ENCODE results near the gene C20orf96.

C20orf96 gene

GRCh38 chr20:297925-298775 lies 7.6 kb upstream of the C20orf96 start:
- Histone ChIP-seq H4K91ac (ENCODE audit: low read depth, low read length) (peak overlapping the region; percentile 95), H3K4me2 (ENCODE audit: low read length) (peak overlapping the region; percentile 92), H3K9ac (ENCODE audit: low read length) (peak overlapping the region; percentile 99), H4K8ac (ENCODE audit: low read depth, low read length) (peak overlapping the region; percentile 99), H2BK120ac (ENCODE audit: insufficient read depth, low read length, poor library complexity) (peak overlapping the region; percentile 95), H2BK12ac (ENCODE audit: low read length) (no peak overlapping the region), H3K4me1 (ENCODE audit: control insufficient read depth in 1 of 2, insufficient read depth in 2 of 2, low read length in 2 of 2) (peaks cover 18 to 21% of the 10 kb centered on the region in 2 experiments), H3K9me3 (ENCODE audit: insufficient read depth, low read depth, low read length) (peaks cover 2% of the 10 kb centered on the region), H2AFZ (ENCODE audit: insufficient read depth, low read length, poor library complexity) (peak overlapping the region; percentile 57), H3K4me3 (ENCODE audit: low read depth, low read length) (peak overlapping the region; percentile 84), H3K14ac (ENCODE audit: low read length) (peak overlapping the region; percentile 85), H3K79me1 (ENCODE audit: low read length) (peaks cover 11% of the 10 kb centered on the region), H3K27me3 (ENCODE audit: insufficient read depth, low read length) (no peaks in the 10 kb centered on the region), H3K4ac (ENCODE audit: low read depth, low read length) (peak overlapping the region; percentile 73), H4K12ac (ENCODE audit: low read depth, low read length) (peak overlapping the region; percentile 72), H2BK5ac (ENCODE audit: low read depth, low read length, poor library complexity) (peak overlapping the region; percentile 99), H2AK5ac (ENCODE audit: low read length) (peak overlapping the region; percentile 80), H3K36me3 (ENCODE audit: control insufficient read depth in 1 of 2, insufficient read depth in 2 of 2, low read length in 2 of 2) (no peaks in the 10 kb centered on the region), H3K27ac (ENCODE audit: low read depth, low read length) (peak overlapping the region; percentile 92), H3K79me2 (ENCODE audit: control insufficient read depth, insufficient read depth, low read length, poor library complexity) (peaks cover 11% of the 10 kb centered on the region), H3K23ac (ENCODE audit: low read length) (peak overlapping the region; percentile 22), H3K18ac (ENCODE audit: low read length) (peak overlapping the region; percentile 81)
- peak; percentile 50 to 53 for DNase-seq
- no CpG with 5 or more reads among the region's 75 CpGs for WGBS (ENCODE audit: extremely low coverage, insufficient coverage, insufficient read length)

GRCh38 chr20:297098-297924 lies 6.8 kb upstream of the C20orf96 start, which contains the start of gene ZCCHC3:
TSS of gene ZCCHC3 (plus strand) at chr20:297570. CDS start at chr20:297587, 17 bp downstream.
- Histone ChIP-seq H2BK12ac (ENCODE audit: low read length) (no peak within 1 kb of the TSS), H3K4ac (ENCODE audit: low read depth, low read length) (peak within 1 kb of the TSS; percentile 73), H4K12ac (ENCODE audit: low read depth, low read length) (peak within 1 kb of the TSS; percentile 72), H3K14ac (ENCODE audit: low read length) (peak within 1 kb of the TSS; percentile 85), H3K79me1 (ENCODE audit: low read length) (peaks cover 11% of the 10 kb centered on the region), H3K27ac (ENCODE audit: low read depth, low read length) (peak within 1 kb of the TSS; percentile 92), H3K27me3 (ENCODE audit: insufficient read depth, low read length) (no peaks in the 10 kb centered on the region), H2BK120ac (ENCODE audit: insufficient read depth, low read length, poor library complexity) (peak within 1 kb of the TSS; percentile 95), H3K36me3 (ENCODE audit: control insufficient read depth in 1 of 2, insufficient read depth in 2 of 2, low read length in 2 of 2) (no peaks in the 10 kb centered on the region), H3K18ac (ENCODE audit: low read length) (peak within 1 kb of the TSS; percentile 81), H4K91ac (ENCODE audit: low read depth, low read length) (peak within 1 kb of the TSS; percentile 95), H2AK5ac (ENCODE audit: low read length) (peak within 1 kb of the TSS; percentile 80), H3K9ac (ENCODE audit: low read length) (peak within 1 kb of the TSS; percentile 99), H3K9me3 (ENCODE audit: insufficient read depth, low read depth, low read length) (peaks cover 2% of the 10 kb centered on the region), H4K8ac (ENCODE audit: low read depth, low read length) (peak within 1 kb of the TSS; percentile 99), H3K4me3 (ENCODE audit: low read depth, low read length) (peak within 1 kb of the TSS; percentile 84), H3K79me2 (ENCODE audit: control insufficient read depth, insufficient read depth, low read length, poor library complexity) (peaks cover 11% of the 10 kb centered on the region), H3K4me1 (ENCODE audit: control insufficient read depth in 1 of 2, insufficient read depth in 2 of 2, low read length in 2 of 2) (peaks cover 18 to 21% of the 10 kb centered on the region in 2 experiments), H2BK5ac (ENCODE audit: low read depth, low read length, poor library complexity) (peak within 1 kb of the TSS; percentile 99), H2AFZ (ENCODE audit: insufficient read depth, low read length, poor library complexity) (peak within 1 kb of the TSS; percentile 57), H3K23ac (ENCODE audit: low read length) (no peak within 1 kb of the TSS), H3K4me2 (ENCODE audit: low read length) (peak within 1 kb of the TSS; percentile 92)
- DNase-seq, result peak; percentile 96 to 98
- WGBS (ENCODE audit: extremely low coverage, insufficient coverage, insufficient read length), result no CpG with 5 or more reads among the region's 99 CpGs

DNA sequence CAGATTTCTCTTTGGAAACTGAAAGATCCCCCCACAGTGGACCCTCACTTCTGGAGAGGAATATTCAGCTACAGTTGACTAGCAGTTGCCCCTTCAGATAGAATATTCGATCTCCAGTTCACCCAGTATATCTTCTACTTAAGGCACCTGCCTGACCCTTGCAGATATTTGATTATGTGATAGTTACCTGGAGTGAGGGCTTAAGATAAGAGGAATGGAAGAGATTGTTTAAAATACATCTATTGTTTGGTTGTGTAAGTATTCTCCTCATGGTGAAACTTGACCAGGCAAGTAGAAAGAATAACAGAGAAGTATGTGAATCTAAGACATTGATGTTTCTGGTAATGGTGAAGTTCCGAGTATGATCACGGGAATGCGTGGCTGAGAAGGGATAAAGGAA lies 5.3 kb upstream of the C20orf96 start:
- Histone ChIP-seq H3K79me1 (ENCODE audit: low read length) (peaks cover 11% of the 10 kb centered on the region), H3K18ac (ENCODE audit: low read length) (no peak overlapping the region), H3K4me3 (ENCODE audit: low read depth, low read length) (no peak overlapping the region), H3K79me2 (ENCODE audit: control insufficient read depth, insufficient read depth, low read length, poor library complexity) (peaks cover 11% of the 10 kb centered on the region), H2BK120ac (ENCODE audit: insufficient read depth, low read length, poor library complexity) (no peak overlapping the region), H3K4me1 (ENCODE audit: control insufficient read depth in 1 of 2, insufficient read depth in 2 of 2, low read length in 2 of 2) (peaks cover 13 to 19% of the 10 kb centered on the region in 2 experiments), H3K4ac (ENCODE audit: low read depth, low read length) (no peak overlapping the region), H3K23ac (ENCODE audit: low read length) (no peak overlapping the region), H3K4me2 (ENCODE audit: low read length) (no peak overlapping the region), H3K27ac (ENCODE audit: low read depth, low read length) (no peak overlapping the region), H4K8ac (ENCODE audit: low read depth, low read length) (no peak overlapping the region), H2BK12ac (ENCODE audit: low read length) (no peak overlapping the region), H2AK5ac (ENCODE audit: low read length) (no peak overlapping the region), H3K14ac (ENCODE audit: low read length) (no peak overlapping the region), H3K9me3 (ENCODE audit: insufficient read depth, low read depth, low read length) (peaks cover 2% of the 10 kb centered on the region), H2AFZ (ENCODE audit: insufficient read depth, low read length, poor library complexity) (no peak overlapping the region), H4K91ac (ENCODE audit: low read depth, low read length) (no peak overlapping the region), H2BK5ac (ENCODE audit: low read depth, low read length, poor library complexity) (no peak overlapping the region), H3K36me3 (ENCODE audit: control insufficient read depth in 1 of 2, insufficient read depth in 2 of 2, low read length in 2 of 2) (no peaks in the 10 kb centered on the region), H3K9ac (ENCODE audit: low read length) (no peak overlapping the region), H3K27me3 (ENCODE audit: insufficient read depth, low read length) (no peaks in the 10 kb centered on the region), H4K12ac (ENCODE audit: low read depth, low read length) (no peak overlapping the region)
- DNase-seq, result no peak
- WGBS (ENCODE audit: extremely low coverage, insufficient coverage, insufficient read length), result no CpG with 5 or more reads among the region's 4 CpGs

DNA sequence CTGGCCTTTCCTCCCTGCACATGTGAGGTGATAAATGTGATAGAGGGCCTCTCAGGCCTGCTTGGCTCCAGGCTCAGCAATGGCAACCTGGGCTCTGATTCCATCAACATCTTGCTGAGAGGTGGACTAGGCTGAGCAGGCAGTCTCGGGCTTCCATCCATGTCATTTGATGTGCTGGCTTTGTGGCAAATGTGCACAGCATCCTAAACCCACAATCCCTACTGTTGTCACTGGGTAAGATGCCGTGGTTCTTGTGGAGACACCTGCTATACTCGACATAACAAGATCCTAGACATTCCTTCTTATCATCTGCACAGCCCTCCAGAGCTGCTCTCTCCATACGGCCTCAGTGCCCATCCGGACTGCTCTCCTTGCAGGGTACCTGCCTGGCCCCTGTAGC lies 4.1 kb upstream of the C20orf96 start:
- peaks cover 6 to 19% of the 10 kb centered on the region in 2 experiments for H3K4me1 ChIP-seq (ENCODE audit: control insufficient read depth in 1 of 2, insufficient read depth in 2 of 2, low read length in 2 of 2)
- H3K14ac ChIP-seq (ENCODE audit: low read length), result no peak overlapping the region
- no peaks in the 10 kb centered on the region for H3K36me3 ChIP-seq (ENCODE audit: control insufficient read depth in 1 of 2, insufficient read depth in 2 of 2, low read length in 2 of 2)
- H2BK5ac ChIP-seq (ENCODE audit: low read depth, low read length, poor library complexity), result no peak overlapping the region
- no peak overlapping the region for H3K27ac ChIP-seq (ENCODE audit: low read depth, low read length)
- no CpG with 5 or more reads among the region's 5 CpGs for WGBS (ENCODE audit: extremely low coverage, insufficient coverage, insufficient read length)
- no peak overlapping the region for H4K8ac ChIP-seq (ENCODE audit: low read depth, low read length)
- H3K18ac ChIP-seq (ENCODE audit: low read length), result no peak overlapping the region
- no peak overlapping the region for H3K4me2 ChIP-seq (ENCODE audit: low read length)
- H2BK120ac ChIP-seq (ENCODE audit: insufficient read depth, low read length, poor library complexity), result no peak overlapping the region
- no peak overlapping the region for H3K23ac ChIP-seq (ENCODE audit: low read length)
- no peak overlapping the region for H3K9ac ChIP-seq (ENCODE audit: low read length)
- H3K79me1 ChIP-seq (ENCODE audit: low read length), result peaks cover 14% of the 10 kb centered on the region
- H3K4me3 ChIP-seq (ENCODE audit: low read depth, low read length), result no peak overlapping the region
- no peaks in the 10 kb centered on the region for H3K27me3 ChIP-seq (ENCODE audit: insufficient read depth, low read length)
- H4K12ac ChIP-seq (ENCODE audit: low read depth, low read length), result no peak overlapping the region
- DNase-seq, result no peak
- H2AK5ac ChIP-seq (ENCODE audit: low read length), result no peak overlapping the region
- no peak overlapping the region for H2BK12ac ChIP-seq (ENCODE audit: low read length)
- H3K79me2 ChIP-seq (ENCODE audit: control insufficient read depth, insufficient read depth, low read length, poor library complexity), result peaks cover 14% of the 10 kb centered on the region
- no peak overlapping the region for H4K91ac ChIP-seq (ENCODE audit: low read depth, low read length)
- H3K9me3 ChIP-seq (ENCODE audit: insufficient read depth, low read depth, low read length), result peaks cover 2% of the 10 kb centered on the region
- H2AFZ ChIP-seq (ENCODE audit: insufficient read depth, low read length, poor library complexity), result no peak overlapping the region
- no peak overlapping the region for H3K4ac ChIP-seq (ENCODE audit: low read depth, low read length)

All from trophoblast cell (in vitro differentiated cells and primary cell).